Natural killer cell (primary cell): ENCODE results near the gene RORC. TPM values are rescaled to one million over a fixed set of nuclear protein-coding genes. Genes with fewer than 3 reads are reported as not detected.

Source experiments
- ATAC-seq, 3 donors: fragments of 150-1000 bp in 2 of 3; fragments of 200-7000 bp in 1 of 3; cut with Tn5 transposase; 1 replicate in 1 of 3; 2 replicates in 2 of 3; pipeline ENCODE4 v1.10.0; 2021; ENCODE audit warnings: mild to moderate bottlenecking in 2 of 3, moderate library complexity in 2 of 3
- DNase-seq, 2 donors: peaks; one replicate each; pipeline versions ENCODE4 v3.0.0 to v3.0.0-alpha.2; 2013 to 2021; ENCODE audit warnings: mixed read lengths in 1 of 2
- H3K27ac ChIP-seq: one replicate; pipeline ENCODE4 v1.5.1; 2013; ENCODE audit warnings: mild to moderate bottlenecking, low read length
- H3K27me3 ChIP-seq: one replicate; pipeline ENCODE4 v1.6.1; 2013; ENCODE audit warnings: low read length; ENCODE audit not compliant: control insufficient read depth, insufficient read depth
- H3K36me3 ChIP-seq: one replicate; pipeline ENCODE4 v1.6.1; 2013; ENCODE audit warnings: low read length; ENCODE audit not compliant: control insufficient read depth, insufficient read depth
- H3K4me1 ChIP-seq: one replicate; pipeline ENCODE4 v1.6.1; 2013; ENCODE audit warnings: low read length; ENCODE audit not compliant: control insufficient read depth, insufficient read depth
- H3K4me3 ChIP-seq: one replicate; pipeline ENCODE4 v1.5.1; 2013; ENCODE audit warnings: low read length
- H3K9me3 ChIP-seq: one replicate; pipeline ENCODE4 v1.6.1; 2013; ENCODE audit warnings: low read length; ENCODE audit not compliant: control insufficient read depth, insufficient read depth
- H3K27ac Mint-ChIP-seq, 2 donors: one replicate each; pipeline ENCODE4 v1.8.0; 2022; ENCODE audit warnings: mild to moderate bottlenecking in 2 of 2, mixed read lengths in 2 of 2, moderate library complexity in 1 of 2
- H3K27me3 Mint-ChIP-seq, 2 donors: one replicate each; pipeline ENCODE4 v1.8.0; 2022; ENCODE audit warnings: low read depth in 2 of 2, mixed read lengths in 2 of 2
- H3K36me3 Mint-ChIP-seq: one replicate; pipeline ENCODE4 v1.8.0; 2022; ENCODE audit warnings: mixed read lengths
- H3K4me1 Mint-ChIP-seq, 2 donors: one replicate each; pipeline ENCODE4 v1.8.0; 2022; ENCODE audit warnings: mixed read lengths in 2 of 2
- H3K4me3 Mint-ChIP-seq: one replicate; pipeline ENCODE4 v1.8.0; 2022; ENCODE audit warnings: mild to moderate bottlenecking, moderate library complexity, mixed read lengths
- H3K9me3 Mint-ChIP-seq, 2 donors: one replicate each; pipeline ENCODE4 v1.8.0; 2022; ENCODE audit warnings: mixed read lengths in 2 of 2
- CTCF ChIP-seq: fragments of 200-600 bp; IDR thresholded peaks from one replicate; pipeline ENCODE4 v1.8.0; 2022; ENCODE audit warnings: antibody characterized with exemption
- WGBS: methylation state at CpG from one replicate; pipeline ENCODE4 v1.1.7; 2013; ENCODE audit warnings: missing lambda C conversion rate; ENCODE audit not compliant: insufficient coverage; 5-methylcytosine and 5-hydroxymethylcytosine counted together
- intact Hi-C: fragments of 100-400 bp; cut with micrococcal nuclease; formaldehyde crosslinking; loops from one replicate; pipeline ENCODE4 v1.14.2; 2022
- total RNA-seq, 4 donors: library from RNA; stranded (reverse); fragments of 120-200 nt in 1 of 4; gene quantifications; one replicate each; pipeline versions ENCODE4 v1.2.3 to v1.2.4, GENCODE V29; 2013 to 2022

Gene RORC
- total RNA-seq, 3 donors from 2014 or later (not counting 1 experiment from before 2014, with no cell fraction given), result 0.14 to 0.78 (median 0.70) TPM

- H3K27ac Mint-ChIP-seq, result no peak overlapping the region
- H3K4me1 Mint-ChIP-seq, result peaks cover 30 to 59% of the 10 kb centered on the region in 2 donors
- H3K27me3 Mint-ChIP-seq, result peaks cover 0 to 11% of the 10 kb centered on the region in 2 donors
- no peaks in the 10 kb centered on the region for H3K9me3 Mint-ChIP-seq
- H3K4me3 Mint-ChIP-seq, result no peak overlapping the region
- no peaks in the 10 kb centered on the region for H3K36me3 Mint-ChIP-seq
- DNase-seq (no peak), ATAC-seq (no peak)
- Histone ChIP-seq H3K36me3 (no peaks in the 10 kb centered on the region), H3K4me3 (no peak overlapping the region), H3K27ac (peak overlapping the region; percentile 22), H3K27me3 (no peaks in the 10 kb centered on the region), H3K4me1 (peaks cover 73% of the 10 kb centered on the region), H3K9me3 (no peaks in the 10 kb centered on the region)
- intact Hi-C loops, result no loop called here
- WGBS, result 72% methylated on average over 10 of the region's 10 CpGs
- TF ChIP-seq CTCF, result no peak
Measured at GRCh38 chr1:151832318-151832980, 847 bp upstream of the RORC start.

DNA sequence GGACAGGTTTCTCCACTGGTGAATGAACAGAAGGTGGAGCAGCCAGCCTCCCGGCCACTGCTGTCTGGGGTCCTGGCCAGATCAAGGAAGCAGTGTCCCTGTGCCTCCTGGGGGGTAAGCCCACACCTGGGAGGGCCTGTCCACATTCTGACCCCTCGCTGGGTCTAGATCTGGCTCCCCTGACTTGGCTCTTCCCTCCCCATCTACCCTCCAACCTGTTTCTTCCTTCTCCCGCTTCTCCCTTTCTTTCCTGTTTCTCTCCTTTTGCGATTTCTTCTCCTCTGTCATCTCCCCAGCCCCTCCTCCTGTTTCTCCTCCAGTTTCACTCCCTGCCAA is 378 bp downstream of the RORC start:
- no peaks in the 10 kb centered on the region for H3K9me3 ChIP-seq
- WGBS, result 88% methylated on average over 4 of the region's 4 CpGs
- ATAC-seq, result no peak
- no peaks in the 10 kb centered on the region for H3K36me3 ChIP-seq
- no peak for TF ChIP-seq CTCF
- Mint-ChIP-seq H3K27ac (no peak overlapping the region), H3K36me3 (no peaks in the 10 kb centered on the region), H3K27me3 (peaks cover 0 to 8% of the 10 kb centered on the region in 2 donors), H3K4me3 (no peak overlapping the region), H3K9me3 (no peaks in the 10 kb centered on the region), H3K4me1 (peaks cover 17 to 51% of the 10 kb centered on the region in 2 donors)
- DNase-seq, result no peak
- H3K27ac ChIP-seq, result peak overlapping the region; percentile 49
- intact Hi-C loops, result no loop called here
- H3K27me3 ChIP-seq, result no peaks in the 10 kb centered on the region
- peaks cover 69% of the 10 kb centered on the region for H3K4me1 ChIP-seq
- no peak overlapping the region for H3K4me3 ChIP-seq

DNA sequence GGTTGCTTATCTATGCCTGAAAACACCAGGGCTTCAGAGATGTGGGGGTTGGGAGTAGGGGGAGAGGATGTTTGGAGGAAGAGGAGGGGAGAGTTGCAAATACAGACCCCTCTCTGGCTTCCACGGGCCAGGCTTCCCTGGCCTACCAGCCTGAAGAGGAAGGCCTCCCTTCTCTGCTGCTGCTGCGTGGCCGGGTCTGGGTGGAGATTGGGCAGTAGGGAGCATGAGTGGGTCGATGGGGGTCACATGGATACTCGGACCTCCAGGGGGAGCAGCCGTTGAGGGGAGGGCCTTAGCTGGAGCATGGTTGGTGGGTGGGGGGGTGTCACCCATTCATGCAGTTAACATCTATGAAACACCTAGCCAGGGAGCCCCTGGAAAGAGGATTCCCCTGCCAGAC is 1.5 kb downstream of the RORC start:
- Mint-ChIP-seq H3K27me3 (peaks cover 0 to 8% of the 10 kb centered on the region in 2 donors), H3K4me3 (peak overlapping the region; percentile 53), H3K36me3 (no peaks in the 10 kb centered on the region), H3K9me3 (no peaks in the 10 kb centered on the region), H3K4me1 (peaks cover 17 to 52% of the 10 kb centered on the region in 2 donors), H3K27ac (peak overlapping the region in 1 of 2 donors; percentile 28)
- Histone ChIP-seq H3K36me3 (no peaks in the 10 kb centered on the region), H3K4me1 (peaks cover 73% of the 10 kb centered on the region), H3K4me3 (no peak overlapping the region), H3K27ac (peak overlapping the region; percentile 35), H3K9me3 (no peaks in the 10 kb centered on the region), H3K27me3 (no peaks in the 10 kb centered on the region)
- no peak for TF ChIP-seq CTCF
- 55% methylated on average over 5 of the region's 6 CpGs for WGBS
- ATAC-seq, result no peak
- no peak for DNase-seq
- intact Hi-C loops, result no loop called here
